NCI-H1048 (cell line): ENCODE measurements around the gene ALX4.
A peak's percentile ranks its signal among the peaks of the same experiment; 100 is the strongest.

Source experiments
- DNase-seq: peaks from one replicate; lab custom pipeline; 2025; lab: John Stamatoyannopoulos, UW

Gene ALX4

DNA sequence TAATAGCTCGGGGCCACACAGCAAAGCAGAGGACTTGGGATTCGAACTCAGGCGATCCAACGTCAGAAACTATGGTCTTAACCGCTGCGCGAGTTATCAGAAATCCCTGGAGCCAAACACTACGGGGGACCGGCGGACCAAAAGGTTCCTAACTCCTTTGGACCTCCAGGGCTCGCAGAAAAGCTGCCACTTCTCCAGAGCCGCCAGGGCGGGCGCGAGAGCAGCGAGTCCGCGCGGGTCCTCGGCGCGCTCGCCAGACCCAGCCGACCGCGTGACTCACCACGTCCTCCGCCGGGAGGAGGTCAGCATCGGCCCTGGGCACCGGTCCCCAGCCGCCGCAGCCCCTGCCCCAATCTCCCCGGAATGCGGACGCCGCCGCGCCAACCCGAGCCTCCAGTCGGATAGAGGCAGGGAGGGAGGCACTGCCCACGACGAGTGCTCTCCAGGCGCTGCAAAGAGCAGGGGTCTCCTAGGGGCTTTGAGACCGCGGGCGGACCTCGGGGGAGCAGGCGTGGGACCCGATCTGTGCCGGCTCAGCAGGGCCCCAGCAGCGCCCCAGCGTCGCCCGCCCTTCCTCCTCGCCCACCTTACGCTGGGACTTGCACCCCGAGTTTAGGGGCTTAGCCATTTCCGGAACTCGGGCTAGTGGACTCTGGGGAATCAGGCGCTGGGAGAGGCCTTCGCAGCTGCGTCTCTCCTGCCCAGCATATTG is 6.2 kb upstream of the ALX4 start:
- no peak for DNase-seq

DNA sequence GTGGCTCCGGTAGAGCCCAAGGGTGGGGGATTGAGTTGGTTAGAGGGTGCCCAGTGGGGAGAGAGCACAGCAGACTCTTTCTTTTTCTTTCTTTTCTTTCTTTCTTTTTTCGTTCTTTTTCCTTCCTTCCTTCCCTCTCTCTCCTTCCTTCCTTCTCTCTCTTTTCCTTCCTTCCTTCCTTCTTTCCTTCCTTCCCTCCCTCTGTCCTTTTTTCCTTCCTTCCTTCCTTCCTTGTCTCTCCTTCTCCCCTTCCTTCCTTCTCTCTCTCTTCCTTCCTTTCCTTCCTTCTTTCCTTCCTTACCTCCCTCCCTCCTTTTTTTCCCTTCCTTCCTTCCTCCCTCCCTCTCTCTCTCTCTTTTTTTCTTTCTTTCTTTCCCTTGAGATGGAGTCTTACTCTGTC is 4.8 kb upstream of the ALX4 start:
- DNase-seq, result no peak

DNA sequence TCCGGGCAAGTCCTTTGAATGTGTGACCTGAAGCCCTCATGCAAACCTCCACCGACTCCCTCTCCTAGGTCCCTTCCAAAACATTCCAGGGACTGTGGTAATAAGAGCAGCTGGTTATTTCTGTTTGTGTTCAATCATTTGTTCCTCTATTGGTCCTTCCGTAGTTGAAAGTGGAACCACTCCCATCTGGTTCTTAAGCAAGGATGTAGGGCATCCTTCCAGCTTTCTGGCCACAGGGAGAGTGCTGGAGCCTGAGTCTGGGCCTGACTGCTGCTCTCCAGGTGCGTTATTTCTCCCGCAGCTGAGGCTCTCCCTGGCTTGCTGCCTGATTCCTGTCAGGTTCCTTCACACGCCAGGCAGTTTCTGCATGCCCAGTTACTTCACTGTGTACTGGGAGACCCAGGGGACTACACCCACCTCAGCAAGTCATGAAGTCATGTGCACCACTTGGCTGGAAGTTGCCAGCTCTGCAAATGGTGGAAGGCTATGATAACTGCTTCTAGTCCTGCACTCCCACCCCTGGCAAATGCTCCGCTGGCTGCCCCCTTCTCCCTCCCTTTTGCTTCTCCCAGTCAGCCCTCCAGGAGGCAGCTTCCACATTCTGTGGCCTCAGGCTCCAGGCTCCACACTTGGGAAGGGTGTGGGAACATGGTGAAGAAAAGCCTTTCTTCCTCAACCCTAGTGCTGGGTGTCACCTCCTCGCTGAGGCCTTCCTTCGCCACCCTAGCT is 4.0 kb upstream of the ALX4 start:
- DNase-seq, result no peak

DNA sequence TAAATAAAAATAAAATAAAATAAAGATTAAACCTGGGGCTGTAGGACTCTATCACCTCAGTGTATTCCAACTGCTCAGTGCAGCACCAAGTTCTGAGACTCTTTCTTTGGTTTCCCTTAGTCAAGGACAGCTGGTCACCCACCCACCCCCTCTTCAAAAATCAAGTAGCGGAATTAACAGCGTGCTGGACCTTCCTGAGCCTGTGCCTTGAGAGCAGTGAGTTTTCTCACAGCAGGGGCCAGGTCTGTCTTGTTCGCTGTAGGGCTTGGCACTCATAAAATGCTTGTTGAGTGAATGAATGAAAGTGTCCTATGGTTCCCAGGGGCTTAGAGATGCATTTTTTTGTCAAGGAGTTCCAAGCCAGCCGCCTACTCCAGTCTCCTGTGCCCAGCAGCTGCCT is 2.9 kb upstream of the ALX4 start:
- DNase-seq, result no peak

DNA sequence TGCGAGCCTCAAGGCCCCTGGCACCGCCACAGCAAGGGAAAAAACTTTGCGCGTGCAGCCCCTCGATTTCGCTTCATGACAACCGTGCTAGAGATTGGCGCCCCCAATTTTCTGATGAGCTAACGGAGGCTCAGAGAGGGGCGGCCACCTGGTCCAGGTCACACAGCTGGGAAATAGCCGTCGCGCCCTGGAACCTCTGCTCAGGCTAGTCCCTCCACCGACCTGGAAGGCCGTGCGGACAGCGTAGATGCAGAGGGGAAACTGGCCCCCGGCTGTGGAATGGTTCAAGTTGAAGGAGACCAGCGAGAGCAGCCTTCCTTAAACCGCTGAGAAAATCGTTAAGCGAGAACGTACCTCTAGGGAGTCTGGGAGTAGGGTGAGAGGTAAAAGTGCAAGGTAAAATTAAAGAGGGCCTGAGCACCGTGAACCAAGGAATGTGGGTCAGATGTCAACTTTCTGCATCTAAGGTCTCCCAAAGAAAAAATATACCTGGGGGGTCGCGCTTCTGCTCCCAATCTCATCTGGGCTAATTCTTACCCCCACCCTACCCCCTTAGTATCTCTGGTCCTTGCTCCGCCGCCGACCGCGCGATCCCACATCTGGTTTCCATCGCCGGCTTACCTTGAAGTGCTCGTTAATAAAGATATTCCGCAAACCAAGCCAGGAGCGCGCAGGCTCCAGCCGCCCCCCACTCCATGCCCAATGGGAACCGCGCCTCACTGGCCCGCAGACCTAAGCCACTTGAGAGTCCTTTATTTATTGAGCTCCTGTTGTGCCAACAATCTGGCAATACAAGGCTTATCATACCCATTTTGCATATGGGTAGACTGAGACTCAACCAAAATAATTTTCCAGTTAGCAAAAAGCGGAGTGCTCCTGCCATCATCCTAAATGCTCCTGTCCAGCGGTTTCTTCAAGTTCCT is 1.7 kb upstream of the ALX4 start:
- no peak for DNase-seq

DNA sequence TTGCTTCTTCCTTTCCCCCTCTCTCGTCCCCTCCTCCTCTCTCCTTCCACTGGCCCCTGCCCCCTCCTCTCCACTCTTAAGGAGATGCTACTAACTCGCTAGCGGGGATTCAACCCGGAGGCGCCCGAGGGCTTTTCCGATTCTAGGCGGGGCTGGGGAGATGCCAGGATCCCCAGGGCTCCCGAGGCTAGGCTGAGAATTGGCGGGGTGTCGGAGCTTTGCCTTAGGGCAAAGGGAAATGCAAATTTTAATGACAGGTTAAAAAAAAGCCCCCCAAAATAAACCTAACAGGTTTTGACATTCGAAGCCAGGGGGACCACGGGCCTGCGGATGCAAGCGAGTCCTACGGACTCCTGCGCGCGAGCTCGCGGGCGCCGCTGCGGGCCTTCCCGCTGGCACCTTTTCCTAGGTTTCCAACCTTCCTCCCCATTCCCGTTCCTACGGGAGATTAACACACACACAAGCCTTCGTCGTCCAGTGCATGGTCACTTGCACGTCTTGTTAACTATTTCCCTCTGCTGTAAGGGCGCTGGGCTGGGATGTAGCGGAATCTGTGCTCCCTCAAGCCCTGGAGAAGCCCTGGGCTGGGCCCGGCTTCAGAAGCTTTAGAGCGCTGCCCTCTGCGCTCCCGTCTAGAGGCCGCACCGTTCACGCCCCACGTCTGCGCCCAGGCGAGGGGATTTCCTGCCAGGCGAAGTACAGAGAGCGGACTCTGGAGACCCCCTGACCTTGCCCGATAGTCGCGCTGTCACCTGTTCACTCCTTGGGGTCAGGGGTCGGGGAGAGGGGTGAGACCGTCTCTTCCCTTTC is 729 bp upstream of the ALX4 start:
- no peak for DNase-seq

DNA sequence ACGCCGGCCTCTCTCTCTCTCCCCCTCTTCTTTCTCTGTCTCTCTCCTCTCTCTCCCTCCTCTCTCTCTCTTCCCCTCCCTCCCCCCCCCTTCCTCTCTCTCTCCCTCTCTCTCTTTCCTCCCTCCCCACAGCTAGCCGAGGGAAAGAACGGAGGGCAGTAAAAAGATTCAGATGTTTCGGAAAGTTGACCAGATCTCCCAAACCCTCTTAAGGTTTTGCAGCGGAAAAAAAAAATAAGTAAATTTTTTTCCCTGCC is 195 bp upstream of the ALX4 start:
- no peak for DNase-seq

DNA sequence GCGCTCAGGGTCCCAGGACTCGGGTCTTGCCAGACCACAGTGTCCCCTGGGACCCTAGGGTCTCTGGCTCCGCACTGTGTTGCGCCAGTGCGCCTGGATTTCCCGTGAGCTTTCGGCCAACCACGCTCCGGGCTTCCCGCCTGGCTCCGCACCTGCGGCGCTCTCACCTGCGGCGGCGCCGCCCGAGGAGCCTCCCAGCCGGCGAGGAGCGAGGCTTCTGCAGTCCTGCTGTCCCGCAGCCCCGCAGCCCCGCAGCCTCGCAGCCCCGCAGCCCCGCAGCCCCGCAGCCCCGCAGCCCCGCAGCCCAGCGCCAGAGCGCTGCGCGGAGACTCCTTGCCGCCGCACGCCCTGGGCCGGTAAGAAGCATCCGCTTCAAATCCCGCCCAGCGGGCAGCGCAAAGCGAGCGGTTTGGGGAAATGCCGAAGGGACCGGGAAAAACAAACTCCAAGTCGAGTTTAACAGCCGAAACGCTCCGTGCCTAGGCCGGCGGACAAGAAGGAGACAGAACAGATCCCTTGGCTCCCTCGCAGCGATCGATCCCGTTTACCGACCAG is 939 bp downstream of the ALX4 start:
- DNase-seq, result no peak

DNA sequence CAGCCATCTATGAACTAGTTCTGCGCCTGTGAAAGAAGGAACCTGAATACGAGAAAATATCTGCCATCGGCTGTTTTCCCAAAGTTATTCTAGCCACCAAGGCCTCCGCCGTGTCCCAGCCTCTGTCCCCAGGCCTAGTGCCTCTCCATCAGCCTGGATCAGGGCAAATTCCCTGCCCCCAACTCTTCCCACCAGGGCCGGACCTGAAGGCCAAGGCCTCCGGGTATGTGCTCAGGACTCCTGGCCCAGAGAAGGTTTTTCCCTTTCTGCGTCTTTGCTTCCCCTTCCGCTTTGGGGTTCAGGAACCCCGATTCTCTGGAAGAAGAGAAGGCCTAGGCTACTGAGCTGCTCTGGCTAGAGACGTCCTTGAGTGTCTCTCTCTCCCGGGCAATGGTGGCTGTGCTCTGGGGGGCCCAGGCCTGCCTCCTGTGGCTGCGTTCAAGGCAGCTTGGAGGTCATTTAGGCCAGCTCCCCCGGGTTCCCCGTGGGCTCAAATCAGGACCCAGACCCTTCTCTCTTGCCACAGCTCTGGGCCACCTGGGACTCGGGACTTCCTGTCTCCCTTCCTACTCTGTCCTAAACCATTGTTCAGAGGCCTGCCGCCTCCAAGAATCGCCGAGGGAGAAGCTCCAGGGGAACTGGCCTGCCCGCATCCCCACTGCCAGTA is 1.6 kb downstream of the ALX4 start:
- no peak for DNase-seq

DNA sequence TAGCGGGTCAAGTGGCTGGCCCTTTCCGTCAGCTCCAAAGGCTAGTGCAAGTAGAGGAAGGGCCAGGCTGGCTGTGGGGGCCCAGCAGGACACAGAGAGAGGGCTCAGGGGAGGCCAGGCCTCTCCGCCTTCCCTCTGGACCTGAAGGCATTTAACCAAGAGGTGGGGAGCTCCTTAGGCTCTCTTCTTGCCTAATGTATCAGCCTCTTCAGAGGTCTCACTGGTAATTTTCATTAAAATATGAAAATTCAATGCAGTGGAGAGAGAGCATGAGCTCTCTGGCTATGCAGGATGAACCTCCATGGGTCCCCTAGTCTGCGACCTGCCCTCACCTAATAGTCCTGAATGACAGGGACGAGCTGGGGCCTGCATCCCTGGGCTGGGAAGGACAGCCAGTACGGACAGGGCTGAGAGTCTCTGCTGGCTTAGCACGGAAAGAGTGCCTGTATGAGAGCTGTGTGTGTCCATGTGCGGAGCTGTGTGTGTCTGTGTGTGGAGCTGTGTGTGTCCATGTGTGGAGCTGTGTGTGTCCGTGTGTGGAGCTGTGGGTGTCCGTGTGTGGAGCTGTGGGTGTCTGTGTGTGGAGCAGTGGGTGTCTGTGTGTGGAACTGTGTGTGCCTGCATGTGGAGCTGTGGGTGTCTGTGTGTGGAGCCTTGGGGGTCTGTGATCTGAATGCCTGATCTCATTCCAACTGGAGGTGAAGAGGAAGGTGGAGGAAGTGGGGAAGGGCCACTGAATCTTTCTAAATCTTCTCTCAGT is 2.4 kb downstream of the ALX4 start:
- DNase-seq, result no peak

DNA sequence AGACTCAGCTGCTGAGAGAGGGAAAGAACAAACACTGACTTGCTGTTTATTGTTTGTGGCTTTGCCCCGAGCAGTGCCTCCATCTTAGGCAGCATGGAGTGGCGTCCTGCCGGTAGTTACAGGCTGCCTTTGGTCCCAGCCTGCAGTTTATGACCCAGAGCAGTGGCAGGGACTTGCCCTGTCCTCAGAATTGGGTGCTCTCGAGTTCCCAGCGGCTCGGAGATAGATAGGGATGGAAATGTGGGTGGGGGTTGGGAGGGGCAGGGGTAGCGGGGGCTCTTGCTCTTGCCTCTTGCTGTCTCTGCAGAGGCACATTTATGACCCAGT is 3.1 kb downstream of the ALX4 start:
- DNase-seq, result no peak

DNA sequence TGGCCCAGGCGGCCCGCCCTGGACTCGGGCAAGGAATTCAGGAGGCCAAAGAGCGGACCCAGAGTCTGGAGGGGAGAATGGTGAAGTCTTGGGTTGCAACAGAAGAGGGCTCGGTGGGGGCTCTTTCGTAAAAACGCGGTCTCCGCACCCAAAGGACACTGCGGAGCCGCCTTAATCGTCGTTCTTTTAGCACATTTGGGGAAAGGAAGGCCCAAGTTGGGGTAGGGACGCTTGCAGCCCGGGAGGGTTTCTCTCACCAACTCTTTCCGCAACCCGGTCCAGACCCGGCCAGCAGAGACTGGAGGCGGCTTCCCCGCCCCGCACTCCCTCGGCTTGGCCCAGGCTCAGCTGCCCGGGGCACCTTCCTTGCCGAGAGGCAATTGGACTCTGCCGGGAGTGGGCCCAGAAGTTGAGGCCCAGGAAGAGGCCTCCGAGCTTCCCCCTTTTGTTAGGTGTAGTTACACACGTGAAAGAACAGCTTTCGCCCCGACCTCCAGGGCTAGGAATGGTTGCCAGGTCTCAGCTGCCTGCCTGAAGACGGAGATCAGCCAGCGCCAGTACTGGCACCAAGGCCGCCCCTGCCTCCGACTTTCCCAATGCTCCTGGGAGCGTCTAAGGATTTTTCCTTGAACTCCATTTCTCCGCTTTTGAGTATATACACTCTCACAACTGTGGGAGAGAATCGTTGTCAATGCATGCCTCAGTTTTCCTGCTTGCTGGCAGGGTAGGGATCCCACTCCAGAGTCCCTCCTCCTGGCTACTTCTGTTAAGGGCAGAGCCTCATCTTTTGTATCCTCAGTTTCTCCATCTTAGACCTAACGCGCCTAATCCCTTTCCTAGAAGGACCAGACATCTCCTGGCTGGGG is 3.7 kb downstream of the ALX4 start:
- no peak for DNase-seq

DNA sequence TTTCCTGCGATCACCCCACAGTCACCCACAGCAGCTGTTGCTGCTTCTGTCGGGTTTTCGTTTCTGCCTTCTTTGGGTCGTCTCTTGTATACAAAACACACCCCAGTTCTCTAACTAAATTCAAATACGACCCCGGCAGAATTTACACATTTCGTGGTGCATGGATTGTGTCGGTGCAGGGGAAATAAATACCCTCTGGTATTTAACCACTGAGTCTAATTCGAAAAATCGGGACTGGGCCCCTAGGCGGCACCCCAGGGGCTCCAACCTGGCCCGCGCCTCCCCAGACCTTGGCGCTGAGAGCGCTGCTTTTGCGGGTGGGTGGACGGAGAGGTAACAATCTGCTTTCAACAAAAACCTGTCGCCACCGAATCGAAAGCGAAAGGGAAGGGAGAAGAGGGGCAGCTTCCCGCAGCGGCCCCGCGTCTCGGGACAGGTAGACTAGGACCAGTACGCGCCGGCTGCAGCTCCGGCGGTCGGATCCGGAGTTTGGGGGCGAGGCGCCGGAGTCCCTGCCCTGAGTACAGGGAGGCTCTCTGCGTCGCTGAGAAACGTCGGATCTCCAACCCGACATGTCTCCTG is 4.4 kb downstream of the ALX4 start:
- DNase-seq, result peak; percentile 13

DNA sequence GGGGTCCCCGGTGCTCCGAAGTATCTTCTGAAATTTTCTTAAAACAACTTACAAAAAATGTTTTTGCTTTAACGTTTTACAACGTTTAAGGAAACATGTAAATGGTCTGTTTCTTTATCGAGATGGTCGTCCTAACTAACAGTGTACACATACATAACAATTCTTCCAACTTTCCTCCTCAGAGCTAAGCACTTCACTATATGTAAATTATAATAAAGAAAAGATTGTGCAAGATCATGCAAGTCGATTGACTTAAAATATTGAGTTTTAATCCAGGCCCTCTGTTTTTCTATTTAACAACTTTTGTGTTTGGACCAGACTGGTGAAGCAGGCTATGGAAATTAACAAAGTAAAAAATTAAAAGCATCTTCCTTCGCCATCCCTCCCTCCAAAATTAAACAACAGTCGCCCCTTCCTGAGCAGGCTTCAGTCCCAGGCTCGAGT is 4.9 kb downstream of the ALX4 start:
- no peak for DNase-seq

DNA sequence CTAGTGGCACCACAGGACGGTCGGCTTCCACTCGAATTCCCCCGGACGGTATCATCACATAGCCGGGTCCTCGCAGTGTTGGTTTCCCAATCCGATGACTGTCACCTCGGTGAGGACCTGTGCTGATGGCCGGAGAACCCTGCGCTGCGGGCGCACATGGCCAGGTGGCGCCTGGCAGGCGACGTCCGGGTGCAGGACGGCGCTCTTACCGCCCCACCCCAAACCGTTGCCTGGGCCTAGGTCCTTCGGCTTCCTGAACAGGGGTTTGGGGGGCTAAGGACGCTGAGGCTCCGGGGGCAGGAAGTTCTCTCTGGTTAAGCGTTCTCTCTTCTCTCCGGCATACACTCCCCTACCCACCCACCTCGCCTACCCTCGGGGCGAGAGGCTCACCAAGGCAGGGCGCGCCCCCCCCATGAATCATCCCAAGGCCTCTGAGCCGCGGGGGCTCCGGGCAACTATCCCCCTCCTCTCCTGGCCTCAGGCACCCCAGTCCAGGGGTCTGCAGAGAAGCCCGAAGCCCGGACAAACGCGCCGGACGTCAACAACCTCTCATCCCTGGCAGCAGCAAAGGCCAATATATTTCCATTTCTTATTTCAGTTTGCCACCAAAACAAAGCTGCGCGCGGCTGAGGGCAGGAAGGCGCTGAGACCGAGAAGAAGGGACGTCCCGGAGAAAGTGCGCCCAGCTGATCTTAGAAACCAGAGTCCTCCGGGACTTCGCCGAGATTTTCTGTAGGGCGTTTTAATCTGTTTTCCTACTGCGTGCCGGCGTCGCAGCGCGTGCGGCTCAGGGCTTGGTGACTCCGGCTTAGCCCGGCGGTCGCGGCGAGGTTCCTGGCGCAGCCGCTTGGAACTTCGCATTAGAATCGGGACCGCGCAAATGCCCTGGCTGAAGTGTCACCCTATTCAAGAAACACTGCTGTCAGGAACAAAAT is 5.6 kb downstream of the ALX4 start:
- DNase-seq, result no peak

DNA sequence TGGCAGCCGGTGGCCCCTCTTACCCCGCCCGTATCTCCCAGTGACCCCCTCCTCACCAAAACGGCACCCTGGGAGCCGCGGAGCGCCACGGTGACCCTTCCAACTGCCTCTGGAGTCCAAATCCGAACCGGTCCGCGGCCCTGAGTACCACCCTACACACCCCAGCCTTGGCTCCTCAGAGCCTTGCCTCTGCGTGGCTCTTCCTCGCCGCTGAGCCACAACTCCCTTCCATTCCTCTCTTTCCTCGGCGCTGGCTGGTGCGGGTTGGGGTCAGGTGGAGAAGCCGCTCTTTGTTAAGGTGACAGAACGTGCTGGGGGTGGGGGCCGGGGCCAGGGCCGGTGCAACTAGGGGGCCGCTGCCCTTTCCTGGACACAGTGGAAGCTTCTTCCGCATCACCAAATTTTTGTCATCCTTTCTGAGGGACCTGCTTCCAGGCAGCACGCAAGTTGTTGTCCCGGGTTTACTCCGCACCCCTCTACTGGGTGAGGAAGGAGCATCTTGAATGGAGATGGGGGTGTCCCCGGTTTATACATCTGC is 6.5 kb downstream of the ALX4 start:
- no peak for DNase-seq

DNA sequence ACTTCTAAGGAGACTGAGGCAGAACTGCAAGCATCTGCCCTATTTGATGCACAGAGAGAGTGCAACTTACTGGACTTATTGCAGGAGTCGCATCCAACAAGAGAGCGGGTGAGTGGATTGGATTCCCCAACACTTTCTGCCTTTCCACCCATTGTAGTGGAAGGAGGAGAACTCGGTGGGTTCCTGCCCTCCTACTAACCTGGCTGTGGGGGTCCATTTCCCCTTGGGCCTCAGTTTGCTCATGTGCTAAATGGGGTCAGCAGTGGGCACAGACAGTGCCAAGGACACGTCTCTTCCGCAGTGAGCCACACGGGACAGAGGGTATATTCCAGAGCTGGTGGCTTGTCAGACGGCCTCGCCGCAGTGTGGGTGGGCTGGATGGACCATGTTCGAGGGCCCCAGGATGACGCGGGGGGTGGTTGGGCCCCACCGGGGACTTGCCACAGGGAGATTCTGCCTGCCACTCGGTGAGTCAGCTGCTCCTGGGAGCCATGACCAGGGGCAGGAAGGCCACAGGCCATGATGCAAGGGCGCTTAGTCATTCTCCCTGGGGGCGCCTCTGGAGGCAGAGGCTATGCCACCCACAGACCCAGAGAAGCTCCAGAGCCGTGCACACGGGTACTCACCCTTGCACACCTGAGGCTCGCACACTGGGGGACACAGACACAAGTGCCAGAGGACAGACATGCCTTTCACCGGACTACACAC is 8.2 kb downstream of the ALX4 start:
- no peak for DNase-seq
